Activated CD8-positive, alpha-beta T cell treated with anti-CD3 and anti-CD28 coated beads, Interleukin-2, amount 10 ng/mL, durations not matched to agents 7 days and 5 days (primary cell): ENCODE results near the gene ZBTB6. TPM values are rescaled to one million over a fixed set of nuclear protein-coding genes. Genes with fewer than 3 reads are reported as not detected.
A peak's percentile ranks its signal among the peaks of the same experiment; 100 is the strongest.
"Not testable (repeated sequence)": the region's sequence is repeated elsewhere in the genome, so short reads cannot be mapped to it uniquely, and the experiment has no call there.

Source experiments
- ATAC-seq: fragments of 150-1000 bp; cut with Tn5 transposase; one replicate; pipeline ENCODE4 v1.10.0; 2021; ENCODE audit warnings: moderate library complexity
- CTCF ChIA-PET: fragments of 350-600 bp; sonication (Branson Sonifier 250); formaldehyde crosslinking; loops from one replicate; lab custom pipeline; 2021; ENCODE audit warnings: antibody characterized with exemption; lab: Charles Lee
- POLR2A ChIA-PET: fragments of 350-600 bp; sonication (Branson Sonifier 250); formaldehyde crosslinking; loops from one replicate; lab custom pipeline; 2021; ENCODE audit warnings: antibody characterized with exemption; lab: Charles Lee
- DNase-seq: peaks from one replicate; pipeline ENCODE4 v3.0.0-alpha.2; 2020
- H3K27ac Mint-ChIP-seq: one replicate; pipeline ENCODE4 v1.8.0; 2021; ENCODE audit warnings: mild to moderate bottlenecking, mixed read lengths
- H3K27me3 Mint-ChIP-seq: one replicate; pipeline ENCODE4 v1.8.0; 2021; ENCODE audit warnings: low read depth, mixed read lengths
- H3K36me3 Mint-ChIP-seq: one replicate; pipeline ENCODE4 v1.8.0; 2021; ENCODE audit warnings: low read depth, mixed read lengths
- H3K4me1 Mint-ChIP-seq: one replicate; pipeline ENCODE4 v1.8.0; 2021; ENCODE audit warnings: low read depth, mixed read lengths
- H3K4me3 Mint-ChIP-seq: one replicate; pipeline ENCODE4 v1.8.0; 2021; ENCODE audit warnings: mild to moderate bottlenecking, mixed read lengths
- H3K9me3 Mint-ChIP-seq: one replicate; pipeline ENCODE4 v1.8.0; 2022; ENCODE audit warnings: mixed read lengths; ENCODE audit not compliant: insufficient read depth
- total RNA-seq, 2 experiments: library from RNA; stranded (reverse); gene quantifications; one replicate each; pipeline ENCODE4 v1.2.3, GENCODE V29; 2021

ZBTB6 gene
- total RNA-seq, 2 experiments from 2014 or later = 9.1 to 9.3 TPM

- Mint-ChIP-seq H3K36me3 (peaks cover 15% of the 10 kb centered on the region), H3K27me3 (no peaks in the 10 kb centered on the region), H3K4me1 (no peaks in the 10 kb centered on the region), H3K4me3 (no peak overlapping the region), H3K9me3 (no peaks in the 10 kb centered on the region), H3K27ac (no peak overlapping the region)
- ATAC-seq (no peak), DNase-seq (no peak)
- ChIA-PET CTCF (interaction anchor here (0.9 kb wide), 2 partner anchors 8 to 11 kb away, joined by 3 to 5 read pairs; partner anchors contain the start of genes ZBTB26 and ZBTB6), POLR2A (no interaction called here)
Measured at GRCh38 chr9:122923947-122924346, 10.8 kb upstream of the ZBTB6 start.

- Mint-ChIP-seq H3K9me3 (no peaks in the 10 kb centered on the region), H3K27ac (no peak overlapping the region), H3K4me3 (no peak overlapping the region), H3K36me3 (peaks cover 18% of the 10 kb centered on the region), H3K27me3 (no peaks in the 10 kb centered on the region), H3K4me1 (no peaks in the 10 kb centered on the region)
- POLR2A ChIA-PET = no interaction called here
- ATAC-seq (no peak), DNase-seq (no peak)
- CTCF ChIA-PET = no interaction called here
Measured at GRCh38 chr9:122922713-122923112, 9.6 kb upstream of the ZBTB6 start.

- ATAC-seq (no peak), DNase-seq (no peak)
- CTCF ChIA-PET = no interaction called here
- POLR2A ChIA-PET = no interaction called here
- no peaks in the 10 kb centered on the region for H3K27me3 Mint-ChIP-seq
- H3K4me1 Mint-ChIP-seq = peaks cover 9% of the 10 kb centered on the region
- H3K9me3 Mint-ChIP-seq = no peaks in the 10 kb centered on the region
- no peak overlapping the region for H3K27ac Mint-ChIP-seq
- H3K4me3 Mint-ChIP-seq = no peak overlapping the region
- peaks cover 20% of the 10 kb centered on the region for H3K36me3 Mint-ChIP-seq
Measured at GRCh38 chr9:122918310-122918709, 5.2 kb upstream of the ZBTB6 start.

- Mint-ChIP-seq H3K36me3 (peaks cover 39% of the 10 kb centered on the region), H3K27me3 (no peaks in the 10 kb centered on the region), H3K9me3 (no peaks in the 10 kb centered on the region), H3K4me1 (peaks cover 31% of the 10 kb centered on the region), H3K4me3 (peak overlapping the region; percentile 100), H3K27ac (peak overlapping the region; percentile 100)
- ChIA-PET CTCF (interaction anchor here (0.9 to 2.2 kb wide), 10 partner anchors 9 to 103 kb away, joined by 3 to 17 read pairs (median 6); partner anchors contain the start of genes RC3H2 and ZBTB26), POLR2A (interaction anchor here (0.5 to 3.8 kb wide), 12 partner anchors 9 to 114 kb away, joined by 3 to 46 read pairs (median 4); partner anchors contain the start of genes RABGAP1, RC3H2 and ZBTB26)
- DNase-seq = no peak
- no peak for ATAC-seq
Measured at GRCh38 chr9:122912671-122912963, 506 bp downstream of the ZBTB6 start.

- Mint-ChIP-seq H3K36me3 (peaks cover 35% of the 10 kb centered on the region), H3K4me1 (peaks cover 20% of the 10 kb centered on the region)
- H3K4me3 Mint-ChIP-seq, POLR2A ChIA-PET, DNase-seq, H3K27ac Mint-ChIP-seq, H3K27me3 Mint-ChIP-seq, ATAC-seq, H3K9me3 Mint-ChIP-seq: not testable (repeated sequence)
- CTCF ChIA-PET = interaction anchor here (1.4 to 3.6 kb wide), 2 partner anchors 27 to 85 kb away, joined by 3 to 17 read pairs; no protein-coding TSS in a partner anchor
Measured at GRCh38 chr9:122906122-122906521, 7.0 kb downstream of the ZBTB6 start.

GRCh38 chr9:122904823-122905710 lies 8.1 kb downstream of the ZBTB6 start, which contains the start of gene RC3H2:
TSS of gene RC3H2 (minus strand) at chr9:122905359. CDS start at chr9:122897509, 7,850 bp downstream.
- POLR2A ChIA-PET = interaction anchor here (0.6 to 3.9 kb wide), 11 partner anchors 8 to 1311 kb away, joined by 3 to 46 read pairs (median 4); partner anchors contain the start of genes PDCL, RABGAP1, ZBTB26 and ZBTB6
- no peaks in the 10 kb centered on the region for H3K9me3 Mint-ChIP-seq
- peak; percentile 98 for DNase-seq
- H3K27me3 Mint-ChIP-seq = no peaks in the 10 kb centered on the region
- peak; percentile 91 for ATAC-seq
- peak within 1 kb of the TSS; percentile 92 for H3K27ac Mint-ChIP-seq
- CTCF ChIA-PET = interaction anchor here (0.9 to 3.6 kb wide), 9 partner anchors 8 to 445 kb away, joined by 3 to 17 read pairs (median 9); partner anchors contain the start of genes RABGAP1, ZBTB26 and ZBTB6
- peaks cover 27% of the 10 kb centered on the region for H3K36me3 Mint-ChIP-seq
- peak within 1 kb of the TSS; percentile 94 for H3K4me3 Mint-ChIP-seq
- peaks cover 22% of the 10 kb centered on the region for H3K4me1 Mint-ChIP-seq

GRCh38 chr9:122904466-122904822 lies 8.7 kb downstream of the ZBTB6 start:
- Mint-ChIP-seq H3K4me1 (peaks cover 26% of the 10 kb centered on the region), H3K27me3 (no peaks in the 10 kb centered on the region), H3K27ac (peak overlapping the region; percentile 92), H3K4me3 (peak overlapping the region; percentile 94), H3K9me3 (no peaks in the 10 kb centered on the region), H3K36me3 (peaks cover 25% of the 10 kb centered on the region)
- peak; percentile 14 for ATAC-seq
- ChIA-PET CTCF (interaction anchor here (0.9 to 3.6 kb wide), 9 partner anchors 9 to 445 kb away, joined by 3 to 17 read pairs (median 9); partner anchors contain the start of genes RABGAP1, ZBTB26 and ZBTB6), POLR2A (interaction anchor here (1.0 to 3.9 kb wide), 8 partner anchors 8 to 746 kb away, joined by 3 to 46 read pairs (median 8); partner anchors contain the start of genes PDCL, RABGAP1, ZBTB26 and ZBTB6)
- peak; percentile 41 for DNase-seq

- Mint-ChIP-seq H3K4me1 (peaks cover 40% of the 10 kb centered on the region), H3K36me3 (peaks cover 31% of the 10 kb centered on the region), H3K27me3 (no peaks in the 10 kb centered on the region), H3K9me3 (no peaks in the 10 kb centered on the region), H3K27ac (peak overlapping the region; percentile 34), H3K4me3 (peak overlapping the region; percentile 62)
- ATAC-seq = no peak
- POLR2A ChIA-PET = interaction anchor here (1.1 kb wide), 1 partner anchor 12 kb away, joined by 4 read pairs; the partner anchor contains the start of gene ZBTB6
- CTCF ChIA-PET = interaction anchor here (1.4 to 2.3 kb wide), 2 partner anchors 65 to 88 kb away, joined by 3 to 13 read pairs; no protein-coding TSS in a partner anchor
- DNase-seq = no peak
Measured at GRCh38 chr9:122900791-122901190, 12.3 kb downstream of the ZBTB6 start.

- H3K9me3 Mint-ChIP-seq = no peaks in the 10 kb centered on the region
- H3K4me1 Mint-ChIP-seq = peaks cover 35% of the 10 kb centered on the region
- peak overlapping the region; percentile 41 for H3K27ac Mint-ChIP-seq
- POLR2A ChIA-PET = interaction anchor here (1.1 kb wide), 1 partner anchor 23 kb away, joined by 3 read pairs; no protein-coding TSS in a partner anchor
- H3K36me3 Mint-ChIP-seq = peaks cover 36% of the 10 kb centered on the region
- H3K27me3 Mint-ChIP-seq = no peaks in the 10 kb centered on the region
- no peak overlapping the region for H3K4me3 Mint-ChIP-seq
- no peak for DNase-seq
- ATAC-seq = no peak
- CTCF ChIA-PET = interaction anchor here (0.9 to 1.7 kb wide), 5 partner anchors 15 to 488 kb away, joined by 3 to 5 read pairs (median 3); no protein-coding TSS in a partner anchor
Measured at GRCh38 chr9:122897969-122898368, 15.2 kb downstream of the ZBTB6 start.

GRCh38 chr9:122888480-122888879 lies 24.6 kb downstream of the ZBTB6 start:
- POLR2A ChIA-PET = no interaction called here
- DNase-seq (no peak), ATAC-seq (no peak)
- Mint-ChIP-seq H3K4me3 (no peak overlapping the region), H3K4me1 (no peaks in the 10 kb centered on the region), H3K27ac (no peak overlapping the region), H3K9me3 (no peaks in the 10 kb centered on the region), H3K27me3 (no peaks in the 10 kb centered on the region), H3K36me3 (peaks cover 39% of the 10 kb centered on the region)
- CTCF ChIA-PET = no interaction called here

- POLR2A ChIA-PET = interaction anchor here (1.0 kb wide), 1 partner anchor 57 kb away, joined by 3 read pairs; no protein-coding TSS in a partner anchor
- no peaks in the 10 kb centered on the region for H3K27me3 Mint-ChIP-seq
- H3K9me3 Mint-ChIP-seq = no peaks in the 10 kb centered on the region
- no peak overlapping the region for H3K4me3 Mint-ChIP-seq
- H3K36me3 Mint-ChIP-seq = peaks cover 42% of the 10 kb centered on the region
- DNase-seq (no peak), ATAC-seq (no peak)
- H3K27ac Mint-ChIP-seq = peak overlapping the region; percentile 15
- no peaks in the 10 kb centered on the region for H3K4me1 Mint-ChIP-seq
- CTCF ChIA-PET = interaction anchor here (0.9 to 2.1 kb wide), 3 partner anchors 9 to 48 kb away, joined by 3 to 4 read pairs (median 4); no protein-coding TSS in a partner anchor
Measured at GRCh38 chr9:122883125-122883524, 30.0 kb downstream of the ZBTB6 start.
